RKO (cell line): ENCODE data around the gene H1-8.
"Not testable (repeated sequence)": the region's sequence is repeated elsewhere in the genome, so short reads cannot be mapped to it uniquely, and the experiment has no call there.

Experiments used
- DNase-seq: peaks from one replicate; pipeline ENCODE4 v3.0.0-alpha.2; 2016; ENCODE audit warnings: low spot score

H1-8 gene

DNA sequence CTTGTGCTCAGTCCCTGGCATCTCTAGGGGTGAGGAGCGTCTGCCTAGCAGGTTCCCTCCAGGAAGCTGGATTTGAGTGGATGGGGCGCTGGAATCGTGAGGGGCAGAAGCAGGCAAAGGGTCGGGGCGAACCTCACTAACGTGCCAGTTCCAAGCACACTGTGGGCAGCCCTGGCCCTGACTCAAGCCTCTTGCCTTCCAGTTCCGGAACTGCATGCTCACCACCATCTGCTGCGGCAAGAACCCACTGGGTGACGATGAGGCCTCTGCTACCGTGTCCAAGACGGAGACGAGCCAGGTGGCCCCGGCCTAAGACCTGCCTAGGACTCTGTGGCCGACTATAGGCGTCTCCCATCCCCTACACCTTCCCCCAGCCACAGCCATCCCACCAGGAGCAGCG is 9.6 kb upstream of the H1-8 start:
- no peak for DNase-seq

DNA sequence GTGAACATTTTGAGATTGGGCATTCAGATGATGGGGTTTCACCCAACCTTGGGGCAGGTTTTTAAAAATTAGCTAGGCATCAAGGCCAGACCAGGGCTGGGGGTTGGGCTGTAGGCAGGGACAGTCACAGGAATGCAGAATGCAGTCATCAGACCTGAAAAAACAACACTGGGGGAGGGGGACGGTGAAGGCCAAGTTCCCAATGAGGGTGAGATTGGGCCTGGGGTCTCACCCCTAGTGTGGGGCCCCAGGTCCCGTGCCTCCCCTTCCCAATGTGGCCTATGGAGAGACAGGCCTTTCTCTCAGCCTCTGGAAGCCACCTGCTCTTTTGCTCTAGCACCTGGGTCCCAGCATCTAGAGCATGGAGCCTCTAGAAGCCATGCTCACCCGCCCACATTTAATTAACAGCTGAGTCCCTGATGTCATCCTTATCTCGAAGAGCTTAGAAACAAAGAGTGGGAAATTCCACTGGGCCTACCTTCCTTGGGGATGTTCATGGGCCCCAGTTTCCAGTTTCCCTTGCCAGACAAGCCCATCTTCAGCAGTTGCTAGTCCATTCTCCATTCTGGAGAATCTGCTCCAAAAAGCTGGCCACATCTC is 8.4 kb upstream of the H1-8 start:
- no peak for DNase-seq

DNA sequence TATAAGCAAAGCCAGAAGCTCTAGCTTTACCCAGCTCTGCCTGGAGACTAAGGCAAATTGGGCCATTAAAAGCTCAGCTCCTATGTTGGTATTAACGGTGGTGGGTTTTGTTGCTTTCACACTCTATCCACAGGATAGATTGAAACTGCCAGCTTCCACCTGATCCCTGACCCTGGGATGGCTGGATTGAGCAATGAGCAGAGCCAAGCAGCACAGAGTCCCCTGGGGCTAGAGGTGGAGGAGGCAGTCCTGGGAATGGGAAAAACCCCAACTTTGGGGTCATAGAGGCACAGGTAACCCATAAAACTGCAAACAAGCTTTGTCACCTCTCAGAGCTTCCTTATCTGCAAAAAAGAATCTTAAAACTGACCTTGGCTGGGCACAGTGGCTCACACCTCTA is 7.9 kb upstream of the H1-8 start:
- DNase-seq, result no peak

DNA sequence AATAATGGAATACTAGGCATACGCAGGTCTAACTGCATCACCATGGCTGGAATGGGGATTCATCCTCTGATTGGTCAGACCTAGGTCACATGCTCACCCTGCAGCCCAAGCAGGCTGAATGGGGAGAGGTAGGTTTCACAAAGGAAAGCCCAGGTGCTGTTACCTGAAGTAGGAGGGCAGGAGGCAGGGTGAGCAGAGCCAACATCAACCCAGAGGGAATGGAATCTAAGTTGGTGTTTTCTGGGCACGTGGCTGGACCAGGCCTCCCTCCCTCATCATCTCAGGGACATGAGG is 6.7 kb upstream of the H1-8 start:
- no peak for DNase-seq

DNA sequence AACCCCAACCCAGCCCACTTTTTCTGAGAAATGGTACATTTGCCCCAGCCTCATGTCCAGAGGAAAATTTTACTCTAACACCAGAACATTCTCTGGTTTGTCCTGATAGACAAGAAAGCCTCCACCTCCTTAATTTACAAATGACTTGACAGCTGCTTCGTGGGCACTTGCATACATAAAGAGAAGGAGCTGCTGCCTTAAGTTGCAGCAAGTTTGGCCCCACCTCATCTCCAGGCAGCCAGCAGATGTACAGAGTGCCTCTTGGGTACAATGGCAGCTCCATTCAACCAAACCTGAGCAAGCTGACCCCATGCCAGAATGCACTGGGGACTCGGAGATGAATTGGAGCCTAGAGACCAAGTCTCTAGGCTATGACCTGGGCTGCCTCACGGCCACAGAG is 6.2 kb upstream of the H1-8 start:
- DNase-seq, result no peak

GRCh38 chr3:129539206-129539605 is 3.8 kb upstream of the H1-8 start:
- DNase-seq, result no peak

- no peak for DNase-seq
These were observed 2.0 kb upstream of the H1-8 start for GRCh38 chr3:129540776-129541516.

GRCh38 chr3:129542747-129543146 is 228 bp upstream of the H1-8 start:
- no peak for DNase-seq

GRCh38 chr3:129543999-129544398 is 1.0 kb downstream of the H1-8 start:
- no peak for DNase-seq

DNA sequence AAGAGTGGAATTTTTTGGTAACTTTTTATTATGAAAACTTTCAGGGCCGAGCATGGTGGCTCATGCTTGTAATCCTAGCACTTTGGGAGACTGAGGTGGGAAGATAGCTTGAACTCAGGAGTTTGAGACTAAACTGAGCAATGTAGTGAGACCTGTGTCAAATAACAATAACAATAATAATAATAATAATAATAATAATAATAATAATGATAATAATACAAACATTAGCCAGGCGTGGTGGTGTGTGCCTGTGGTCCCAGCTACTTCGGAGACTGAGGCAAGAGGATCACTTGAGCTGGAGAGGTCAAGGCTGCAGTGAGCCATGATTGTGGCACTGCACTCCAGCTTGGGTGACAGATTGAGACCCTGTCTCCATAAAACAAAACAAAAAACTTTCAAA is 3.0 kb downstream of the H1-8 start:
- DNase-seq, result not testable (repeated sequence)

DNA sequence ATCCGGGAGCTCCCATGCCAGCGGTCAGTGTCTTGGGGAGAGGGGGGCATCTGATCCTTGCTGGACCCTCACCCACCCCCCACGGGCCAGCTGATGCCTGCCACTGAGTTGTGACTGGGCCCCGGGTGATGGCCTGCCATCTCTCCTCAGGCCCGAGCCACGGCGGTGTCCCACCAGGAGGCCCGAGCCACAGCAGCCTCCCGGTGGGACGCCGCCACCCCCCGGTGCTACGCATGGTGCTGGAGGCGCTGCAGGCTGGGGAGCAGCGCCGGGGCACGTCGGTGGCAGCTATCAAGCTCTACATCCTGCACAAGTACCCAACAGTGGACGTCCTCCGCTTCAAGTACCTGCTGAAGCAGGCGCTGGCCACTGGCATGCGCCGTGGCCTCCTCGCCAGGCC is 4.3 kb downstream of the H1-8 start:
- no peak for DNase-seq

DNA sequence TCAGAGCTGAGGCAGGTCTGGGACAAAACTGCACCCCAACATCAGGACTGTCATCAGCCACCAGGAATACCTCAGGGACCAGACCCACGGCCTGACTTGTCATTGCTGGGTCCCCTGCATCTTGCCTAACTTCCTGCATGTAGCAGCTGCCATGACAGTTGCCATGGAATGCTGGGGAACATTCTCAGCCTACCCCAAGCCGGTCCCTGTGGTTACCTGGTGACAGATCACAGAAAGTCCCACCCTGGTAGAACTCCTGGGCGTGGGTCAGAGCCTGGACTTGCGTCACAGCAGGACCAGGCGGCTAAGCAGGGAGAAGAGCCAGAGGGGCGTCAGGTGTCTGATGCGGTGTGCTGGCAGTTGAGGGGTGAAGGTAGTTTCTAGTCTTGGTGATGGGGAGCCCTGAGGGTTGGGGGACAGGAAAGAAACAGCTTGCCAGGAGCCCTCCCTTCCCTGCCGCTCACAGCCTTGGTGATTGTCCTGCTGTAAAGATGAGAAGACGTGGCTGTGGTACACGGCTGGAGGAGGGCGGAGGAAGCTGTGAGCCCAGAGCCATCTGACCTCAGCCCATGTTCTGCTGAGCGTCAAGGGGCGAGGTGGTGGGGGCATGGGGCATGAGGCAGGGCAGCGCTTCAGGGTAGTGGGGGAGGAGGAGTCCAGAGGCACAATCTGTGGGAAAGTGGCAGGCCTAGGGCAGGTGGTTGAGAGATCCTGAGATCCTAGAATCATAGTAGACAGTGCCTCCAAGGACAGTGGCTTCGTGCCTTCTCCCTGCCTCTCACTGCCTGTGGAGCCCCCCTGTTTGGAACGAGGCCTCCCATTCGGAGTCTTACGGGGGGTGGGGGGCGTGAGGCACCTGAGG is 5.4 kb downstream of the H1-8 start:
- DNase-seq, result no peak

DNA sequence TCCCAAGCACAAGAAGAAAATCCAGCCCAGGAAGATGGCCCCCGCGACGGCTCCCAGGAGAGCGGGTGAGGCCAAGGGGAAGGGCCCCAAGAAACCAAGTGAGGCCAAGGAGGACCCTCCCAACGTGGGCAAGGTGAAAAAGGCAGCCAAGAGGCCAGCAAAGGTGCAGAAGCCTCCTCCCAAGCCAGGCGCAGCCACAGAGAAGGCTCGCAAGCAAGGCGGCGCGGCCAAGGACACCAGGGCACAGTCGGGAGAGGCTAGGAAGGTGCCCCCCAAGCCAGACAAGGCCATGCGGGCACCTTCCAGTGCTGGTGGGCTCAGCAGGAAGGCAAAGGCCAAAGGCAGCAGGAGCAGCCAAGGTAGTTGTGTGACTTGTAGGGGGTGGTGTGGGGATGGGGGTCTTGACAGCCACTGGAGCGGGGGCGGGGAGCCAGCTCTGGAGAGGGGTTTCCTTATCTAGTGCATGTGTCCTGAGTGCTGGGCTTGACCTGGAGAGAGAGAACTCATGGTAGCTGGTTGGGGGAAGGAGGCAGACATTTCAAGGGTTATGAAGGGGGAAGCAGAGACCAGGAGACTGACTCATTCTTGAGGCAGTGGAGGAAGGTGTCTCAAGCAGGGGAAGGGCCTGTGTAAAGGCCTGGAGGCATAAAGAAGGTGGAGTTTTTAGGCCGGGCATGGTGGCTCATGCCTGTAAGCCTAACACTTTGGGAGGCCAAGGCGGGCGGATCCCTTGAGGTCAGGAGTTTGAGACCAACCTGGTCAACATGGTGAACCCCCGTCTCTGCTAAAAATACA is 6.2 kb downstream of the H1-8 start:
- no peak for DNase-seq

DNA sequence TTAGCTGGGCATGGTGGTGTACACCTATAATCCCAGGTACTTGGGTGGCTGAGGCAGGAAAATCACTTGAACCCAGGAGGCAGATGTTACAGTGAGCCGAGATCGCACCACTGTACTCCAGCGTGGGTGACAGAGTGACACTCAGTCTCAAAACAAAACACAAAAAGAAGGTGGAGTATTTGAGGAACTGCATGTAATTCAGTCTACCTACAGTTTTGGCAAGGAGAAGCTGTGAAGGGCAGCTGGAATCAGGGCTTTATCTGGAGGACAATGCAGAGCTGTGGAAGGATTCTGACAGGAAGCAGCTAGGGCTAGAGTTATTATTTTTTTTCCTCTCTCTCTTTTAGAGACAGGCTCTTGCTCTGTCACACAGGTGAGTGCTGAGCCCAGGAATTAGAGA is 6.8 kb downstream of the H1-8 start:
- no peak for DNase-seq

DNA sequence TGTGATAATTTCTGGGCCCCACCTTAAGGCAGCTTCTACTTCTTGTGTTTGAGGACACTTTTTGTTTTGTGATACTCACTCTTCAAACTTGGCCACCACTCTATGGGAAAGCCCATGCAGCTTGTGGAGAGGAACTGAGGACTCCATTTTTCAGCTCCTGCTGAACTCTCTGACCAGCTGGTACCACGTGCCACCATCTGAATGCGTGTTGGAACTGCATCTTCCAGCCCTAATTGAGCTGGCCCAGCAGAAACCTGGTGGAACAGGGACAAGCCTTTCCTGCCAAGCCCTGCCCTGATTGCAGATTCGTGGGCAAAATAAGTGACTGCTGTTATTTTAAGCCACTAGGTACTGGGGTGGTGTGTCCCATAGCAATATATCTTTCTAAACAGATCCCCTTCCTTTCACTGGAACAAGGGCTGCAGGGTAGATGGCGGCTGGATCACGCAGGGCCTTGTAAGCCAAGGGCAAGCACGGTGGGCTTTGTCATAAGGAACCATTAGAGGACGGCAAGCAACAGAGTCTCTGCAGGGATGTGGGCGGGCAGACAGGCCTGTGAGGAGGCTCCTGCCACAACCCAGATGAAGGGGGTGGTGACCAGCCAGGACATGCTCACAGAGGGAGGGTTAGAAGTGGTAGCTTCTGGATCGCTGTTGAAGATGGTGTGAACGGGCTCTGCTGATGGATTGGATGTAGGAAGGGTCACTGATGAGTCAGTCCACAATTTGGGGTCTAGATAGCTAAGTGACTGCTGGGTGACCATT is 9.5 kb downstream of the H1-8 start:
- DNase-seq, result no peak

GRCh38 chr3:129553171-129553570 is 10.2 kb downstream of the H1-8 start:
- DNase-seq, result no peak

- DNase-seq, result no peak
These were observed 10.7 kb downstream of the H1-8 start for GRCh38 chr3:129553719-129554118.

- DNase-seq, result no peak
These were observed 11.6 kb downstream of the H1-8 start for GRCh38 chr3:129554356-129555152.

GRCh38 chr3:129555153-129555550 is 12.2 kb downstream of the H1-8 start:
- no peak for DNase-seq

DNA sequence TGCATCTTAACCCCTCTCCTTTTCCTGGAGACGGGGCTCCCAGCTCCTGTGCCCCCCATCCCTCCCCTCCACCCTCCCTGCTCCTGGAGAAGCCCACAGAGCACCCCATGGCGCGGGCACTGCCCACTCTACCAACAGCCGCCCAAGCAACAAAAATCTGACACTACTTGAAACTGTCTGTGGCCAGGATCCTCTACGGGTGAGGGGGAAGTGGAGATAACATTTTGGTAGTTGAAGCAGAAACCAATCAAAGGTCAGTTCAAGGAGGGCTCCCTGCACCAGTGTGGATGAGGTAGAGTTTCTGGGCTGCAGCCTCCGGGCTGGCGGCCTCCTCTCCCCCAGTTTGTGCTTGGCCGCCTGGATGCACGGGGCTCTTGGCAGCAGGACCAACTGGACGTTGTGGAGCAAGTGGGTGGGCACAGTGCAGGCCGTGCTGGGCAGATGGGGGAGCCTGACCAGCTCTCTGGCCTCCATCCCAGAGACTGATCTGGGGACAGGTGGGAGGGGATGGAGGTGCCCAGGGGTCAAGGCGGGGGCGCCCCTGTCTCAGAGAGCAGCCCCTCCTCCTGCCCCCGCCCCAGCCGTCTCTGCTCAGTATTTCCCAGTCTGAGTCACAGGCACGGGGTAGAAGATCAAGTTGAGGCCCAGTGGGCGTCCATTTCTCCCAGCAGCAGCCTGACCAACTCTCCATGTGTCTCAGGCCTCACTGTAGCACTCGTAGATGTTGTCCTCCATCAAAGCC is 12.8 kb downstream of the H1-8 start:
- DNase-seq, result no peak
